DND-41 (cell line): ENCODE results near the gene CYP11A1.

ENCODE experiments used
- CTCF ChIP-seq: IDR thresholded peaks from 2 replicates; pipeline ENCODE4 v1.5.1; 2012; ENCODE audit warnings: borderline replicate concordance, low read length, moderate library complexity, mild to moderate bottlenecking; ENCODE audit not compliant: poor library complexity, severe bottlenecking; ENCODE audit errors: extremely low read depth
- EZH2 ChIP-seq: IDR thresholded peaks from 3 replicates; pipeline ENCODE4 v1.6.1; 2012; ENCODE audit warnings: borderline replicate concordance, low read depth, mild to moderate bottlenecking, moderate library complexity, low read length, inconsistent platforms; ENCODE audit not compliant: severe bottlenecking

- TF ChIP-seq CTCF (no peak), EZH2 (no peak)
These were observed 39.7 kb upstream of the CYP11A1 start for GRCh38 chr15:74406992-74407705.
